NT2/D1 (cell line): Measurements from ENCODE around the gene CDH1.

ENCODE experiments used
- DNase-seq: peaks from one replicate; pipeline ENCODE4 v3.0.0-alpha.2; 2011; ENCODE audit warnings: low read depth, low spot score
- H3K27me3 ChIP-seq: 2 replicates; pipeline ENCODE4 v1.6.0; 2011; ENCODE audit warnings: mild to moderate bottlenecking; ENCODE audit not compliant: insufficient read length, insufficient read depth
- H3K36me3 ChIP-seq: 2 replicates; pipeline ENCODE4 v1.6.1; 2011; ENCODE audit warnings: mild to moderate bottlenecking, low read length, mixed read lengths; ENCODE audit not compliant: insufficient read depth, insufficient read length
- H3K4me1 ChIP-seq: 2 replicates; pipeline ENCODE4 v1.5.1; 2011; ENCODE audit not compliant: insufficient read depth, insufficient read length
- H3K4me3 ChIP-seq: 2 replicates; pipeline ENCODE4 v1.5.1; 2011; ENCODE audit warnings: low read depth; ENCODE audit not compliant: insufficient read length
- H3K9ac ChIP-seq: 2 replicates; pipeline ENCODE4 v1.6.0; 2011; ENCODE audit warnings: low read depth; ENCODE audit not compliant: insufficient read length
- H3K9me3 ChIP-seq: 2 replicates; pipeline ENCODE4 v1.5.1; 2011; ENCODE audit warnings: mild to moderate bottlenecking, low read length; ENCODE audit not compliant: insufficient read depth
- SUZ12 ChIP-seq: IDR thresholded peaks from 2 replicates; pipeline ENCODE4 v1.6.1; 2011; ENCODE audit not compliant: insufficient read length, insufficient read depth; ENCODE audit errors: extremely low read depth
- YY1 ChIP-seq: IDR thresholded peaks from 2 replicates; pipeline ENCODE4 v1.6.1; 2011; ENCODE audit not compliant: insufficient read length, insufficient read depth
- ZNF274 ChIP-seq: IDR thresholded peaks from 2 replicates; pipeline ENCODE4 v1.6.1; 2011; ENCODE audit warnings: mild to moderate bottlenecking, low read depth, low read length

The CDH1 gene

DNA sequence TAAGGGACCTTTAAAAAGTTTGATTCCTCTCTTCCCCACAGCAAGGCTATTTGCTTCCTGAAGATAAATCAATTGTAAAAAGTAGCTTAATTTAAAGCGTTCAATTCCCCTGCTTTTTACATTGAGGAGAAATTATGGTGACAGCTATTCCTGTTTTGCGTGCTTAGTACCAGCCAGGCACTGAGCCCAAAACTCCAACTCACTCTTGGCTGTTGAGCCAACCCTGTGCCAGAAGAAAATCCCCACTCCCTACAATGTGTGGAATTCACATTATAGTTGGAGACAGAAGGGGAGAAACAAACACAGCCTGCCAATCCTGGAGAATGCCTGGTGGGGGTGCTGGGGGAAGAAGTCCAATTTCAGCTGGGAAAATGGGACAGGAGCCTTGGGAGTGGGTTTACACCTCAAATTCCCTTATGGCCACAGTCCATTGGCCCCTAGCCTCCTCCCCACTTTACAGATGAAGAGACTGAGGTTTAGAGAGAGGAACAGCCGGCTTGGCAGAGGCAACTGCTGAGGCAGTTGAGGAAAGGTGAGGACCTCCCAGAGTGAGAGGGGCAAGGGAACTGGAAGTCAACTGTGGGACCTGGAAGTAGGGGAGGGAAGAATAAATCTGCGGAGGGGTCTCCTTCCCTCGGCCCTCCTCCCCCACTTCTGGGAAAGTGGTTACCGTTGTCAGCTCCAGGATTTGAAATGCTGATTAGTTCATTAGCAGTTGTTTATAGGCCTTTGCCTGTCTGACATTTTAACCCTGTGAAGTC is 26.1 kb downstream of the CDH1 start:
- Histone ChIP-seq H3K4me3 (peak overlapping the region; percentile 8), H3K9me3 (no peaks in the 10 kb centered on the region), H3K9ac (peak overlapping the region; percentile 7), H3K36me3 (no peaks in the 10 kb centered on the region), H3K4me1 (peaks cover 23% of the 10 kb centered on the region), H3K27me3 (no peaks in the 10 kb centered on the region)
- peak; percentile 70 for DNase-seq
- no peak for TF ChIP-seq YY1
- TF ChIP-seq ZNF274, result no peak
- TF ChIP-seq SUZ12, result no peak

DNA sequence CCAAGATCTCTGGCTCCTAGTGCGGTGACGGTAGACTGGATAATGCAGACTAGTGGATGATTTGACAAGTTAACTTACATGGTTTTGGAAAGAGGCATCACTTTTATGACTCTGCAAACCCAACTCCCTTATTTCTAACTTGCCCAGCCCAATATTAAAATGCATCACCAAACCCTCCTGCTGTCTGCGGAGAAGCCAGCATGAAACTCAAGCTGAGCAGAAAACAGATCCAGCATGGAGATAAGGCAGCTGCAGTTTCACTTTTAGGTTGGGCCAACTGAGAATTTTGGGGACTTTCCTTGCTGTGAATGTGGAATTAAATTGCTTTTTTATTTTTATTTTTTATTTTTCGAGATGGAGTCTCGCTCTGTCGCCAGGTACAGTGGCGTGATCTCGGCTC is 27.8 kb downstream of the CDH1 start:
- Histone ChIP-seq H3K4me1 (peaks cover 23% of the 10 kb centered on the region), H3K27me3 (no peaks in the 10 kb centered on the region), H3K36me3 (no peaks in the 10 kb centered on the region), H3K9ac (no peak overlapping the region), H3K4me3 (no peak overlapping the region), H3K9me3 (no peaks in the 10 kb centered on the region)
- DNase-seq, result no peak
- TF ChIP-seq SUZ12 (no peak), YY1 (no peak), ZNF274 (no peak)

DNA sequence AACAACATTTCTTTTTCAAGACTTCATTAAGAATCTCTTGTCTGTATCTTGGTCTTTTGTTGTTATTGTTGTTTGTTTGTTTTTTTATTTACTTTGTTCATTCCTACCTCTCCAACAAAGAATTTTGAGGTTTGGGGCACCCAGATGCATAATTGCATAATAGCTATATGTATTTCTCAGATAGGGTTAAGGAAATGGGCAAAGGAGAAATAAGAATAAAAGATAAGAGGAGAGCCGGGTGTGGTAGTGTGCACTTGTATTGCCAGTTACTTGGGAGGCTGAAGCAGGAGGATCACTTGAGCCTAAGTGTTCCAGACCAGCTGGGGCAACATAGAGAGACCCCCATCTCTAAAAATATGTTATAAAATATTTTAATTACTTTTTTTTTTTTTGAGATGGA is 30.5 kb downstream of the CDH1 start:
- DNase-seq, result no peak
- peaks cover 4% of the 10 kb centered on the region for H3K4me1 ChIP-seq
- H3K9ac ChIP-seq, result no peak overlapping the region
- no peaks in the 10 kb centered on the region for H3K9me3 ChIP-seq
- TF ChIP-seq ZNF274, result no peak
- no peak for TF ChIP-seq YY1
- no peak for TF ChIP-seq SUZ12
- H3K36me3 ChIP-seq, result peaks cover 3% of the 10 kb centered on the region
- no peak overlapping the region for H3K4me3 ChIP-seq
- no peaks in the 10 kb centered on the region for H3K27me3 ChIP-seq

DNA sequence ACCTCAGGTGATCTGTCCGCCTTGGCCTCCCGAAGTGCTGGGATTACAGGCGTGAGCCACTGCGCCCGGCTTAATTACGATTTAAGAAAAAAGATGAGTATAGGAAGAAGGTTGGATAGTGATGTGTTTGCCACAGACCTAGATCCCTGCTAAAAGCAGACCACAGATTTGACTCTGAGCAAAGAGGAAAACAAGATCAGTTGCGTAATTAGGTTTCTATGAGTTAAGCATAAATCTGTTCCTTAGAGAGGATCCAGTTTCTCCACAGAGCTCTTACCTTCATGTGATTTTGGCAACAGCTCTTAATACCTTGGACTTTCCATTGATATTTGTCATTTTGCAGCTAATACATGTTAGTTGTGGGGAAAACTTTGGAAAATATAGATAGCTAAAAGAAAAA is 31.1 kb downstream of the CDH1 start:
- Histone ChIP-seq H3K9me3 (no peaks in the 10 kb centered on the region), H3K4me1 (peaks cover 2% of the 10 kb centered on the region), H3K36me3 (peaks cover 3% of the 10 kb centered on the region), H3K4me3 (no peak overlapping the region), H3K27me3 (no peaks in the 10 kb centered on the region), H3K9ac (no peak overlapping the region)
- DNase-seq, result no peak
- TF ChIP-seq ZNF274, result no peak
- TF ChIP-seq YY1, result no peak
- TF ChIP-seq SUZ12, result no peak

DNA sequence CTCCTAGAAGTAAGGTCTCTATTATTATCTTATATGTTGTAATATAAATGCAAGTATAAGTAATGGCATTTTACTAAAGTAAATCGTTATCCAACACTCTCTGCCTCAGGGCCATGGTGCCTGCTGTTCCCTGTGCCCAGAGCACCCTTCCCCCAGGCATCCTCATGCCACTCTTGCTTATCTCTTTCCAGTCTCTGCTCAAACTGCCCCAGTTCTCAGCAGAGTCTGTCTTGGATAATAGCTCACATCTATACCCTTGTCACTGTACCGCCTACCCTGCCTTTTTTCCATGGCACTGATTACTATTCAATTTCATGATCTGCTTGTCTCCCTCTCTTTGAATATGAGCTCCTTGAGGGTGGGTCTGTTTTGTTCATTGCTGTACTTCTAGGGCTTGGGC is 31.7 kb downstream of the CDH1 start:
- Histone ChIP-seq H3K9ac (no peak overlapping the region), H3K4me1 (no peaks in the 10 kb centered on the region), H3K27me3 (no peaks in the 10 kb centered on the region), H3K4me3 (no peak overlapping the region), H3K9me3 (no peaks in the 10 kb centered on the region), H3K36me3 (peaks cover 3% of the 10 kb centered on the region)
- DNase-seq, result no peak
- TF ChIP-seq SUZ12, result no peak
- no peak for TF ChIP-seq YY1
- TF ChIP-seq ZNF274, result no peak

DNA sequence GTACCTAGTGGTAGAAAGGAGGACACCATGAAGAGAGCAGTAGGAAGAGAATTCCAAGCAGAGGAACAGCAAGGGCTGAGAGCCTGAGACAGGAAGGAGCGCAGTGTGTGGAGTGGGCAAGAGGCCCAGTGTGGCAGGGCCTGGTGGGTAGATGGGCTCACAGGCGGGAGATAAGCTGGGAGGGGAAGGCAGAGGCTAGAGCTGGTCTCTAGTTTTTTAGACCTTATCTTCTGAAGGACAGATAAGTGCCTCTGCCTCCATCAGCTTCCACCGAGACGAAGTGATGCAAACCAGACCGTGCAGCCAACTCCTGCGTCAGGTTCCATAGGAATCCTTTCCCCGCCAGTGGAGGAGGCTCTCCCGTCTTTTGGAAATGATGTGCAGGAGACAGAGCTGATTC is 33.6 kb downstream of the CDH1 start:
- Histone ChIP-seq H3K4me3 (no peak overlapping the region), H3K27me3 (no peaks in the 10 kb centered on the region)
- TF ChIP-seq YY1, result no peak
- TF ChIP-seq ZNF274, result no peak
- no peak for TF ChIP-seq SUZ12

DNA sequence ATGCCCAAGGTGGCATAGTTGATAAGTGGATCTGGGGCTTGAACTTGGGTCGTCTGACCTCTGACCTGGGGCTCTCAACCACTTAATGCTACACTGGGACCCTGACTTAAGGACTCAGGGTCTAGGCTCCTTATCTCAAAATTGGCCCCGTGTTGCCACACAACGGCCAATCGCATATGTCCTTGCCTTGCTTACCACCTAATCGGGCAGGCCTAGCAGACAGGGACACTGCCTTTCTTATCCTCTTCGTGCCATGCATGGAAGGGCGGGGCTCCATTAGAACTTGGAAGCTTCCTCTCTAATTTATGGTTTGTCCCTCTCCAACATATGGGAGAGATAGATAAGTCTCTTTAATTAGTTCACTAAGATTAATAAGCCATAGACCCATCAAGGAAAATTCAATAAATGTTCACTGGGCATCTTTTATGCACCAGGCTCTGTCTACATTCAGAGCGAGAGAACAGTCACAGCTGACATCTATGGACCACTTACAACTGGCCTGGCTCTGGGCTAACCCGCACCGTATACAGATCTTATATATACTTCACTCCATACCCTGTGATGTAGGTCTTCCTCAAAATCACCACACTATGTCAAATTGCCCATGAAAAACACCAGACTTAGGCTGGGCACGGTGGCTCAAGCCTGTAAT is 35.1 kb downstream of the CDH1 start:
- no peaks in the 10 kb centered on the region for H3K27me3 ChIP-seq
- no peaks in the 10 kb centered on the region for H3K4me1 ChIP-seq
- H3K9me3 ChIP-seq, result no peaks in the 10 kb centered on the region
- peaks cover 3% of the 10 kb centered on the region for H3K36me3 ChIP-seq
- no peak for DNase-seq
- no peak overlapping the region for H3K9ac ChIP-seq
- no peak overlapping the region for H3K4me3 ChIP-seq
- no peak for TF ChIP-seq ZNF274
- TF ChIP-seq SUZ12, result no peak
- TF ChIP-seq YY1, result no peak

More for the DNA sequence above, 33.6 kb downstream of the CDH1 start:
- Histone ChIP-seq H3K4me1 (no peaks in the 10 kb centered on the region), H3K9ac (no peak overlapping the region), H3K9me3 (no peaks in the 10 kb centered on the region), H3K36me3 (peaks cover 3% of the 10 kb centered on the region)
- DNase-seq, result no peak
